ENCODE results near the gene NABP2. TPM values are rescaled to one million over a fixed set of nuclear protein-coding genes. Genes with fewer than 3 reads are reported as not detected.

NABP2 gene
- total RNA-seq, 1 experiment from 2014 or later, result 77.9 TPM

- no peak for DNase-seq (ENCODE audit: low read depth)
Measured at GRCh38 chr12:56278905-56279304, 54.8 kb downstream of the NABP2 start.

Other genes with a start within 250 kb of the NABP2 start
- 13.1 and 13.3 TPM in 2 replicates for gene SUOX, start 227.1 kb upstream of the NABP2 start, total RNA-seq (2014; rRNA removed; shearing (Covaris generic))
- gene IKZF4, start 203.3 kb upstream of the NABP2 start, total RNA-seq (2014; rRNA removed; shearing (Covaris generic)), result 0.12 and 0.40 TPM in 2 replicates
- 1,984 and 2,181 TPM in 2 replicates for gene RPS26, start 182.4 kb upstream of the NABP2 start, total RNA-seq (2014; rRNA removed; shearing (Covaris generic))
- 0.63 TPM in 1 of 2 replicates, not detected in the other for gene ERBB3, start 144.2 kb upstream of the NABP2 start, total RNA-seq (2014; rRNA removed; shearing (Covaris generic))
- gene PA2G4, start 119.8 kb upstream of the NABP2 start, total RNA-seq (2014; rRNA removed; shearing (Covaris generic)), result 384 and 456 TPM in 2 replicates
- 4,200 and 4,689 TPM in 2 replicates for gene RPL41, start 107.7 kb upstream of the NABP2 start, total RNA-seq (2014; rRNA removed; shearing (Covaris generic))
- 2.5 and 3.5 TPM in 2 replicates for gene ZC3H10, start 106.1 kb upstream of the NABP2 start, total RNA-seq (2014; rRNA removed; shearing (Covaris generic))
- 54.3 and 69.6 TPM in 2 replicates for gene ESYT1, start 96.1 kb upstream of the NABP2 start, total RNA-seq (2014; rRNA removed; shearing (Covaris generic))
- 148 and 156 TPM in 2 replicates for gene MYL6B, start 71.8 kb upstream of the NABP2 start, total RNA-seq (2014; rRNA removed; shearing (Covaris generic))
- gene MYL6, start 66.0 kb upstream of the NABP2 start, total RNA-seq (2014; rRNA removed; shearing (Covaris generic)), result 2,203 and 2,674 TPM in 2 replicates
- gene SMARCC2, start 34.9 kb upstream of the NABP2 start, total RNA-seq (2014; rRNA removed; shearing (Covaris generic)), result 25.6 and 26.1 TPM in 2 replicates
- 48.1 and 52.3 TPM in 2 replicates for gene RNF41, start 2.4 kb upstream of the NABP2 start, total RNA-seq (2014; rRNA removed; shearing (Covaris generic))
- gene SLC39A5, start 5.7 kb downstream of the NABP2 start, total RNA-seq (2014; rRNA removed; shearing (Covaris generic)), result 0.11 TPM in 1 of 2 replicates, not detected in the other
- 9.1 and 9.5 TPM in 2 replicates for gene ANKRD52, start 34.0 kb downstream of the NABP2 start, total RNA-seq (2014; rRNA removed; shearing (Covaris generic))
- 13.4 and 23.1 TPM in 2 replicates for gene COQ10A, start 42.6 kb downstream of the NABP2 start, total RNA-seq (2014; rRNA removed; shearing (Covaris generic))
- gene CS, start 76.0 kb downstream of the NABP2 start, total RNA-seq (2014; rRNA removed; shearing (Covaris generic)), result 95.8 and 112 TPM in 2 replicates
- 136 and 177 TPM in 2 replicates for gene CNPY2, start 91.6 kb downstream of the NABP2 start, total RNA-seq (2014; rRNA removed; shearing (Covaris generic))
- gene PAN2, start 109.7 kb downstream of the NABP2 start, total RNA-seq (2014; rRNA removed; shearing (Covaris generic)), result 18.3 and 19.9 TPM in 2 replicates
- 1.1 TPM in 1 of 2 replicates, not detected in the other for gene IL23A, start 114.5 kb downstream of the NABP2 start, total RNA-seq (2014; rRNA removed; shearing (Covaris generic))
- gene STAT2, start 135.8 kb downstream of the NABP2 start, total RNA-seq (2014; rRNA removed; shearing (Covaris generic)), result 41.4 and 47.1 TPM in 2 replicates
- 0.40 TPM in 1 of 2 replicates, not detected in the other for gene APOF, start 138.5 kb downstream of the NABP2 start, total RNA-seq (2014; rRNA removed; shearing (Covaris generic))
- gene TIMELESS, start 225.1 kb downstream of the NABP2 start, total RNA-seq (2014; rRNA removed; shearing (Covaris generic)), result 10.4 and 14.1 TPM in 2 replicates
- gene MIP, start 230.3 kb downstream of the NABP2 start, total RNA-seq (2014; rRNA removed; shearing (Covaris generic)), result not detected in 2 replicates
- 2.9 and 3.2 TPM in 2 replicates for gene SPRYD4, start 244.2 kb downstream of the NABP2 start, total RNA-seq (2014; rRNA removed; shearing (Covaris generic))